Testis (tissue), 3 donors: ENCODE measurements around the gene KCNIP3. TPM values are rescaled to one million over a fixed set of nuclear protein-coding genes. Genes with fewer than 3 reads are reported as not detected.

Source experiments
- DNase-seq: peaks from one replicate; pipeline ENCODE4 v3.0.0-alpha.2; 2019
- H3K27ac ChIP-seq, 2 donors: fragments of 200-600 bp; sonication (generic); one replicate each; pipeline ENCODE4 v1.5.1; 2019
- H3K27me3 ChIP-seq: fragments of 200-600 bp; sonication (generic); one replicate; pipeline ENCODE4 v1.5.1; 2019
- H3K36me3 ChIP-seq: fragments of 200-600 bp; sonication (generic); one replicate; pipeline ENCODE4 v1.5.1; 2017; ENCODE audit warnings: low read depth; ENCODE audit errors: missing control alignments
- H3K4me1 ChIP-seq: fragments of 200-600 bp; sonication (generic); one replicate; pipeline ENCODE4 v1.5.1; 2019
- H3K4me3 ChIP-seq, 2 donors: fragments of 200-600 bp; sonication (generic); one replicate each; pipeline ENCODE4 v1.5.1; 2017 to 2019
- H3K9me3 ChIP-seq: fragments of 200-600 bp; sonication (generic); one replicate; pipeline ENCODE4 v1.5.1; 2017
- POLR2A ChIP-seq: fragments of 450-650 bp; IDR thresholded peaks from one replicate; pipeline ENCODE4 v1.6.1; 2017; ENCODE audit warnings: antibody characterized with exemption, mild to moderate bottlenecking, moderate library complexity
- WGBS, 2 donors: methylation state at CpG; one replicate each; pipeline ENCODE4 v1.1.5; 2018; 5-methylcytosine and 5-hydroxymethylcytosine counted together
- intact Hi-C: fragments of 100-400 bp; cut with DNase I; formaldehyde crosslinking; loops from one replicate; pipeline ENCODE4 v1.15.1; 2023; ENCODE audit warnings: low total_unique reads
- polyA plus RNA-seq: library from polyadenylated mRNA; stranded (reverse); fragments of 350-450 nt; fragmentation: Illumina TruSeq; extraction: RNeasy Lipid Tissue Mini Kit (QIAGEN cat#74804); gene quantifications from one replicate; pipeline ENCODE4 v1.2.3, GENCODE V29; 2014; ENCODE audit warnings: low read depth, low replicate concordance; ENCODE audit not compliant: insufficient read depth
- total RNA-seq, 2 donors: library from RNA; depleted of rRNA; stranded (reverse); fragments of >200 nt; gene quantifications; one replicate each; pipeline ENCODE4 v1.2.3, GENCODE V29; 2016
- TF ChIP-seq, protein P1 (sequence below), 3 experiments: fragments of 450-650 bp in 2 of 3; fragments of 200-600 bp in 1 of 3; sonication (generic) in 1 of 3; IDR thresholded peaks; one replicate each; pipeline ENCODE4 v1.5.1; 2016 to 2019; ENCODE audit warnings: antibody characterized with exemption in 3 of 3, mild to moderate bottlenecking in 2 of 3, moderate library complexity in 1 of 3

The KCNIP3 gene
- total and polyA plus RNA-seq, 3 donors from 2014 or later: 23.9 to 69.1 (median 43.4) TPM

DNA sequence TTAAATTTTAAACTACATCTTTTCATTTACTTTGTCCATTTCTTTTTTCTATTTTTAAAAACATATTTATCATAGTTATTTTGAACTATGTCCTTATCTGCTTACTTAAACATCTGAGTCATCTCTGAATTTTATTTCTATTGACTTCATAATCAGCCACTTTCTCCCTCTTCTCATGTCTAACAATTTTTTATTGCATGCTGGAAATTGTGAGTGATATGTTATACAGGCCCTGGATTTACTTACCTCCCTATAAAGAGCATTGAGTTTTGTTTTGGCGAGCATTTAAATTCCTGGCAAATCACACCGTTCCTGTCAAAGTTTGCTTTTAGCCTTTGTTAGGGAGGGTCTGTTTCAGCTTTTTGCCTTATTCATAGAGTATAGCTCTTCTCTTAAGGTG lies 39.3 kb downstream of the KCNIP3 start:
- TF ChIP-seq POLR2A: no peak
- TF ChIP-seq, protein P1, sequence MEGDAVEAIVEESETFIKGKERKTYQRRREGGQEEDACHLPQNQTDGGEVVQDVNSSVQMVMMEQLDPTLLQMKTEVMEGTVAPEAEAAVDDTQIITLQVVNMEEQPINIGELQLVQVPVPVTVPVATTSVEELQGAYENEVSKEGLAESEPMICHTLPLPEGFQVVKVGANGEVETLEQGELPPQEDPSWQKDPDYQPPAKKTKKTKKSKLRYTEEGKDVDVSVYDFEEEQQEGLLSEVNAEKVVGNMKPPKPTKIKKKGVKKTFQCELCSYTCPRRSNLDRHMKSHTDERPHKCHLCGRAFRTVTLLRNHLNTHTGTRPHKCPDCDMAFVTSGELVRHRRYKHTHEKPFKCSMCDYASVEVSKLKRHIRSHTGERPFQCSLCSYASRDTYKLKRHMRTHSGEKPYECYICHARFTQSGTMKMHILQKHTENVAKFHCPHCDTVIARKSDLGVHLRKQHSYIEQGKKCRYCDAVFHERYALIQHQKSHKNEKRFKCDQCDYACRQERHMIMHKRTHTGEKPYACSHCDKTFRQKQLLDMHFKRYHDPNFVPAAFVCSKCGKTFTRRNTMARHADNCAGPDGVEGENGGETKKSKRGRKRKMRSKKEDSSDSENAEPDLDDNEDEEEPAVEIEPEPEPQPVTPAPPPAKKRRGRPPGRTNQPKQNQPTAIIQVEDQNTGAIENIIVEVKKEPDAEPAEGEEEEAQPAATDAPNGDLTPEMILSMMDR (IDR thresholded peaks at IDR 0.05): no peak
- Histone ChIP-seq H3K27me3 (no peaks in the 10 kb centered on the region), H3K4me1 (no peaks in the 10 kb centered on the region), H3K36me3 (no peaks in the 10 kb centered on the region), H3K9me3 (no peaks in the 10 kb centered on the region), H3K4me3 (no peak overlapping the region), H3K27ac (no peak overlapping the region)
- DNase-seq: no peak
- WGBS, 2 donors: 59 to 69% methylated on average over 2 of the region's 2 CpGs
- intact Hi-C loops: no loop called here

DNA sequence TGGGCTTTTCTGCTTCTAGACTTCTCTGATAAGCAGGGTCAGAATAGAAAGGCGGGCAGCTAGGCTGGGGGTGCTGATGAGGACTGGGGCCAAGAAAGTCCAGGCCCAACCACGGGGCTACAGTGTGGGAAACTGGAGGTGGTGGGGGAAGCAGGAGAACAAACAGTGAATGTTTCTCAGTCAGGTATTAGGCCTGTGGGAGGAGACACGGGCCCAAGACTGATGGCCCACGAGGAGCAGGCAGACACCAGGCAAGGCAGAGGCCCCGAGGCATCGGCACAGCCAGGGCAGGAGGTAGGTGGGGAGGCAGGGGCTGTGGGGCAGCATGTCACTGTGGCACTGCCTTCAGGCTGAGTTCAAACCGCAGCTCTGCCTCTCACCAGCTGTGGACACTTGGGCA lies 40.7 kb downstream of the KCNIP3 start:
- no peak overlapping the region for H3K27ac ChIP-seq
- 68 to 77% methylated on average over 4 to 7 of the region's 7 CpGs for WGBS, 2 donors
- no peak for DNase-seq
- H3K27me3 ChIP-seq: no peaks in the 10 kb centered on the region
- H3K4me3 ChIP-seq: no peak overlapping the region
- intact Hi-C loops: no loop called here
- no peaks in the 10 kb centered on the region for H3K9me3 ChIP-seq
- H3K36me3 ChIP-seq: no peaks in the 10 kb centered on the region
- no peaks in the 10 kb centered on the region for H3K4me1 ChIP-seq
- TF ChIP-seq, protein P1 (IDR thresholded peaks at IDR 0.05): no peak
- TF ChIP-seq POLR2A: no peak

DNA sequence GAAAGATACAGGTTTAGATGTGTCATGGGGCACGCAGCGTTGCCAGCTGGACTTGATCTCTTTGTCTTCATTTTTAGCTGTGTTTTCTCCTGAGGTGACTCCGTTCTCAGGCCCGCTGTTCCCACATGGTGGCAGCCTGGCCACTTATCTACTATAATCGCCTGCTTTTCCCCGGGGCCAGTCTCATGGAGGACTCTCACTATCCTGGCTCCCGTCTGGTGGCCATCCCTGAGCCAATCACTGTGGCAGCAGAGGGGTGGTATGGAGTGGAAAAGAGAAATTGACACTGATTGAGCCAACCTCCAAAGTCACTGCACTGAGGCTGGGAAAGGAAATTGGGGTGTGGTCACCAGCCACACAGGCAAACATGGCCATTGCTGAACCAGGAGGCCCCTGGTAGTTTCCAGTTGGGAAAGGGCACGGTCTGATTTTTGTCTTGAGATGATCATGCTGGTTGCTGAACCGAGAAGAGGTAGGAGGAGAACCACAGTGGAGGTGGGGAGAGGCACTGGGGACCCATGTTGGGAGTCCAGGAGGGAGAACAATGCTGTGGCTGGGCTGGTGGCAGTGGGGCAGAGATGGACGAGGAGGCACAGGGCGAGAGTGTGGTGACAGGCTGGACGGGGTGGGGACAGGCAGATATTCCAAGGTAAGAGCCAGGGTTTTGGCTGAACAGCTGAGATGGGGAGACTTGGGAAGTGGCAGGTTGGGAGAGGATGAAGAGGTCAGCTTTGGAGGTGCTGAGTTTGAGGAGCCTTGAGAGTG lies 45.6 kb downstream of the KCNIP3 start:
- DNase-seq: no peak
- peaks cover 9% of the 10 kb centered on the region for H3K4me1 ChIP-seq
- H3K27ac ChIP-seq: no peak overlapping the region
- H3K27me3 ChIP-seq: no peaks in the 10 kb centered on the region
- H3K4me3 ChIP-seq: no peak overlapping the region
- WGBS, 2 donors: 83 to 89% methylated on average over 12 of the region's 12 CpGs
- H3K36me3 ChIP-seq: no peaks in the 10 kb centered on the region
- intact Hi-C loops: loop anchor here (5.0 kb wide), 1 partner anchor 60 kb away; the partner anchor contains the start of gene FAHD2A
- no peaks in the 10 kb centered on the region for H3K9me3 ChIP-seq
- TF ChIP-seq POLR2A: no peak
- TF ChIP-seq, protein P1 (IDR thresholded peaks at IDR 0.05): no peak

DNA sequence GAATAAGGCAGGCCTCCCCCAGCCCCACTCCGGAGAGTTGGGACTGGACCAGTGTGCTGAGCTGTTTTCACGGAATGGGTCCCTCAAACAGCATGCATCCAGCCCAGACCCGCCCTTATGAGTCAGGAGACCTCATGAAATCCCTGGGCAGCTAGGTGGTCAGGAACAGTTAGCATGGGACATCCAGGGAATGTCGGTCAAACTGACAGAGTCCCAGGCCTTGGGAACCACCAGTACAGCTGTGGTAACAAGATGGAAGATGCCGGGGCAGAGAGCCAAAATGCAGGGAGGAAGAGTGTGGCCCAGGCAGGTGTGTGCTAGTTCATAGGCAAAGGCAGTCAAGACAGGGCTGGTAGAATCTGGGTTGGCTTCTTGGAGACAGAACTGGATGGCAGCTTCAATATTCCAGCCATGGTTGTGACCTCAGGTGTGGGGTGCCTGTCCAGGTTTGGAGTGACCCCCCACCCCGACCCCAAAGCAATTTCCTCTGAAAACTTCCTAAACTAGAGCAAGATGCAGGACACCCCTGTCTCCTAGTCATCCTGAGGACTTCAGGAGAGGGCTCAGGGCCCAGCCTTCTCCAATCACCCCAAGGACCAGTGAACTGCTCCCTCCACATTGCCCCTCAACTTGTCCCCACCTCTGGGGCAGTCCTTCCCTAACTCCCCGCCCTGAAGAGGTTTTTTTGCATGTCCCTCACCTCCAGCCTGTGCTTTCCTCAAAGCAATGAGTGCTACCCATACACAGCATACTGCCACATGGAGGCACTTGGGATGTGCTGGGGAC lies 46.5 kb downstream of the KCNIP3 start:
- intact Hi-C loops: loop anchor here (5.0 kb wide), 1 partner anchor 59 kb away; the partner anchor contains the start of gene FAHD2A
- Histone ChIP-seq H3K27me3 (no peaks in the 10 kb centered on the region), H3K27ac (no peak overlapping the region), H3K4me1 (peaks cover 15% of the 10 kb centered on the region), H3K4me3 (no peak overlapping the region), H3K9me3 (no peaks in the 10 kb centered on the region), H3K36me3 (no peaks in the 10 kb centered on the region)
- WGBS, 2 donors: 87 to 92% methylated on average over 7 of the region's 7 CpGs
- no peak for TF ChIP-seq POLR2A
- TF ChIP-seq, protein P1 (IDR thresholded peaks at IDR 0.05): no peak
- no peak for DNase-seq
